GM18519 (cell line): ENCODE data around the gene THSD1.
"Not testable (repeated sequence)": the region's sequence is repeated elsewhere in the genome, so short reads cannot be mapped to it uniquely, and the experiment has no call there.

ENCODE experiments used
- ATAC-seq: cut with Tn5 transposase; IDR thresholded peaks from one replicate; pipeline ENCODE4 v1.9.1; 2021; ENCODE audit warnings: mild to moderate bottlenecking, moderate library complexity; ENCODE audit not compliant: unreplicated experiment, low FRiP score

THSD1 gene

DNA sequence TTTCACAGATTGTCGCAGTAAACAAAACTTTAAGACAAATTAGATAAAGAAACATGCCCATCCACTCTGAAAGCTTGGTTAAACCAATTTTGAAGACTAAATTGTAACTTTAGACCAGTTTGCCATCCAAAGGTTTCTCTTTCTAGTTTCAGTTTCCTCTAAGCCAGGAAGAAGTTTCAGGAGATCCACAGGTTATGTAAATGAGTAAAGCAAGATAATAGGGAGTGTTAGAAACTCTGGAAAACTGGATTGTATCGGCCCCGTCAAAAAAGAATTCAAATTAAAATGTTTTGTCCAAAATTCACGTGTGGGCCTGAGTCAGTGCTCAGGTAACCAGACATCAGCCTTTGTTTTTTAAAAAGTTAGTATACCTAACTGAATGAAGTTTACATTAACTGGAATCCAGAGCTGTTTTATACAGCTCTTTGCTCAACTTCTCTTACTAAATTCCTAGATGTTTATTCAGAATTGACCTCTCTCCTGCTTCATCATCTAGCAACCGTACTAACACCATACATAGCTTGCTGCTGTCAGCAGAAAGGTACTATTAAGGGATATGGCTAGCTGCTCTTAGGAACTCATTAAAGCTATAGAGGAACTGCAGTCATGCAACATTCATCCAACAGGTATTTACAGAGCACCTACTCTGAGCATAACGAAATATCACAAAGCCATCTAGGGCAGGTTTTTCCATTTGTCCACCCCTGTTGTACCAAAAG is 43.6 kb downstream of the THSD1 start:
- not testable (repeated sequence) for ATAC-seq

DNA sequence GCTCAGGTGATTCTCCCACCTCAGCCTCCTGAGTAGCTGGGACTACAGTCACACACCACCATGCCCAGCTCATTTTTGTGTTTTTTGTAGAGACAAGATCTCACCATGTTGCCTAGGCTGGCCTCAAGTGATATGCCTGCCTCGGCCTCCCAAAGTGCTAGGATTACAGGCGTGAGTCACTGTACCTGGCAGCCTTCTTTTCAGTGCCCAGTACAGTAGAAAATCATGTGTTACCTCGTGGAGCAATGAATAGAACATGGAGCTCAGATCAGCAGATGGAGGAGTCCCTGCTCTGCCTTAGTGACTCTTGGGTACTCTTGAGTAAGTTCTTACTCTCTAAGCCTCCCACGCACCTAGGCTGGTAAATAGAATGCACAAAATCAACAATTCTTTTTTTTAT is 44.7 kb downstream of the THSD1 start:
- no peak for ATAC-seq

DNA sequence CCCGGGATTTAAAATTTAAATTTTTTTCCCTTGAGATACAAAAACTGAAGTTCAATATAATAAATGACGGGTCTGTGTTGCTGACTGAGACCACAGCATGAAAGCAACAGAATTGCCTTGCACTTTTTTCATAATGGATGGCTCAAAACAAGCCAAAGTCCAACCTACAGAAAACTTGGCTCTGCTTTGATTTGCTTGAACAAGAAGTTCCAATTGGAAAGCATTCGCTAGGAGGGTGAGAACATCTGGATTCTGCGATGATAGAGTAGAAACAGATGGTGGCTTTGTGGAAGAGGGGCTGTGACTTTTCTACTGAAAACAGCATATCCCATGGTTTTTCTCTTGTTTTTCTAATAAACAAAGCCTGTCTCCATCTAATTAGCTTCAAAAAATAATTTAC is 46.4 kb downstream of the THSD1 start:
- no peak for ATAC-seq

DNA sequence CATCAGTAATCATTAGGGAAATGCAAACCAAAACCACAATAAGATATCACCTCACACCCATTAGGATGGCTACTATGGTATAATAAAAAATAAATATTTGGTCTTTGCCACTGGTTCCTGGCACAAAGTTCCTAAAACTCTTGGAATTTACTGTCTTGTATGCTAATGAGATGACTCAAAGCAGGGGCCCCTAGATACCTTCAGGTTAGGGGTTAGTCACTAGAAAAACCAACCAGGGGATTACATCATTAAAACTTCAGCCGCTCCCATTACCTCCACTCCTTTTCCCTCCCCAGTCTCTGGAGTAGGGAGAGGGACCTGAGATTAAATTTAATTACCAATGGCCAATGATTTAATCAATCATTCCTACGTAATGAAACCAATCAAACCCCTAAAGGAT is 49.6 kb downstream of the THSD1 start:
- ATAC-seq = no peak

DNA sequence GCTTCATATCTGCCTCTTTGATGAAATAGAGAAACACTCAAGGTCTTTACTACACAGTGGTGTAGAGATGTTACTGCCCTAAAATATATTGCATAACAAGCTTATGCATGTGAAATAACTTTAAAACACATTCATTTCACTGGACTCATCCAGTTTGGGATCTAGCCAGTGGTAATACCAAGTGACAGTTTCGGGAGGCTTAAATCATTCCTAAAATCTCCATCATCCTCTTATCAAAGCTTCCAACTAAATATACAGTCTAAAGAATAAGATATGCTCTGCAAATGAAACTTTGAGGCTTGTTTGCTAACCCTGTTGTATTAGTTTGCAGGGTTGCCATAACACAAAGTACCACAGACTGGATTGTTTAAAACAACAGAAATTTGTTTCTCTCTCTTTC is 52.8 kb downstream of the THSD1 start:
- ATAC-seq = no peak

DNA sequence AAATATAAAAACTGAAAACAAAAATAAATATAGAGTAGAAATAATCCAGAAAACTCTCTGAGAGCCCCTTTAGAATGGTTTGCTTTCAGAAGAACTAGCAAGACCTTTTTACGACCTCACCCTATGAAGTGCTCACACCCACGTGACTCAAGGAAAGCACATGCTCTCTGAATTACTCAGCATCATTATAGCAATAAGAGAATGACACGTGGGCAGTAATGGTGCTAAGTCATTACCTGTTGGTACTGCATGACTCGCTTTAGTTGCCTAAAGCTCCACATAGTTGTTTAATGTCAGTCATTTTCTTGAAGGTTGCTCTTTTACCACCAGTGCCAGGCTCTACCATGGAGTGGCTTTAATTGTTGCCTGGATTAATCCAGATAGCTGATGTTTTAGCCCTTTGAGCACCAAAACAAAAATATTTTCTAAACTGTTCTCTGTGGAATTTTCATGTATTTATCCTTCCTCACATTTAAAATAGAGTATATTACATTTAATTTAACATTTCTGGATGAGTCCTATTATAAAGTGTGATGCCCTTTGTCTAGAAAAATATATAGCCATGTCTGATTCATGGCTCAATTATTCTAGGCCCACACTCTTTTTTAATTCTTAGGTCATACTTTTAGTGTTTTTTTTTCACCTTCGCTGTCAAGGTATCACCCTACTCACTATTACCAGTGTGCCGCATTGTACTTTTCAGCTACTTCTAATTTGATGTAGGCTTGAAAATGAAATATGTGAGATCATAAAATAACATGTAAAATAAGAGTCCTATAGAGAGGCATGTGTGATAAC is 56.8 kb downstream of the THSD1 start:
- no peak for ATAC-seq

DNA sequence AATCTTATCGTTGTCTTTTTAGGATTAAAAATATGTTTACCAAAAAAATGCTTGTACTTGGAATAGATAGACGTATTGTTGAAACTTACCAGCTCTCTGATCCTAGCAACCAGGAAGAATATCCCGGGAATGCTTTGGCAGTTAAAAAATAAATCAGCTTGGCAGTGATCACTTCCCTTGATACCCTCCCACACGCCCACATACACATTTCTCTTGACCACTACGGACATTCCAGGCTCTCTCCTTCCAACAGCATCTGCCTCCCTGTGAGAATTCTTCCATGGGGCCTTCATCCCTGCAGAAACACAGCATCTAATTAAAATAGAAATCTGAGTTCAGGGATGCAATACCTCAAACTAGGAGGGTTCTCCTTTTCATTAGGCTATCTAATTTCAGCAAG is 57.9 kb downstream of the THSD1 start:
- no peak for ATAC-seq

DNA sequence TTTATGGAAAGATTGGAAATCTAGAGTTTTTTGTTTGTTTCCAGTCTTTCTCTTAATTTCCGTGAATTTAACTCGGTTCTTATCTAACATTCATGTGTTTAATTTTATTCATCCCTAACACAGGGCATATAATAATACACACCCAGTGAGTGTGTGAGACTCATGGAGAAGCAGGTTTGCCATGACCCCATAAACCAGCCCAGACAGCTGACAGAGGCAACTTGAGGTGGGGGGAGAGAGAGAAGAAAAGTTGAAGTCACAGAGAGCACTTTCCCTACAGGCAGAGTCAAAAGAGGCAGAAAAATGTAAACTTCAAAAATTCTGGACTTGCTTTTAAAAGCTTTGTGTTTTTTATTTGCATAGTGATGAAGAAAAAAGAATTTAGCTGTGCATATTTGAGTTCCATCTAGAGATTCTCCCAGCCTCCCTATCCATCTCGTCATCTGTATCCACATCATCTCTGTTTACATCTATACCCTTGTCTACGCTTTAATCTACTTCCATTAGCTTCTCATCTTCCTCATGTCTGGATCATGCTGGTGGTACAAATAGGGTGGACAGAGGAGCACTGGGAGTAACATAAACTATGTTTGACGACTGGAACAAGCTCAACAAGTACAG is 60.2 kb downstream of the THSD1 start:
- ATAC-seq = no peak

DNA sequence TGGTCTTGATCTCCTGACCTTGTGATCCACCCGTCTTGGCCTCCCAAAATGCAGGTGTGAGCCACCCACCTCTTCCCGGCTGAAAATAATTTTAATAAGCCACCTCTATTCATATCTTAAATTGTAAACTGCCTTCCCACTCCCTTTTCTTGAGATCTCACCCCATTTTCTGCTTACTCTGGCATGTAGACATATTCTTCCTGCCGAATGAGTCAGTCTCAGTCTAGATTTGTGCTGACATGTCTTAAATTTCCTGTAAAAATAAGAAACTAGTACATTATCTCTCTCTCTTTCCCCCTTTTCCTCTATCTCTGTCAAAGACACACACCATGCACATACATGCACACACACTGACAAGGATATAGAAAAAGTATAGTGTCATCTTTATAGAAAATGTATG is 60.9 kb downstream of the THSD1 start:
- no peak for ATAC-seq

DNA sequence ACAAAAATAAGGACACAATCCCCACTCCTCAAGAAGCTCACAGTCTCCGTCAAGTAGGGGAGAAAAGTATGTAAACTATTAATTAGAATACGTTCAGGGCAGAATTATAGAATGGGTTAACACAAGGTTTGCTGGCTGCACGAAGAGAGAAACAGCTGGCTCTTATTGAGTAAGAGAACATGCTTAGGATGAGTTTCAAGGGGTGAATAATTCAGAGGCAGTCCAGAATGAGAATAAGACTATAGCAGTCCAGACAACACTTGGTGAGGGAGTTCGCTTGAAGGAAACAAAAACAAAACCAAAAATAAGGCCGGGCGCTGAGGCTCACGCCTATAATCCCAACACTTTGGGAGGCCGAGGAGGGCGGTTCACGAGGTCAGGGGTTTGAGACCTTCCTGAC is 61.9 kb downstream of the THSD1 start:
- ATAC-seq = no peak

DNA sequence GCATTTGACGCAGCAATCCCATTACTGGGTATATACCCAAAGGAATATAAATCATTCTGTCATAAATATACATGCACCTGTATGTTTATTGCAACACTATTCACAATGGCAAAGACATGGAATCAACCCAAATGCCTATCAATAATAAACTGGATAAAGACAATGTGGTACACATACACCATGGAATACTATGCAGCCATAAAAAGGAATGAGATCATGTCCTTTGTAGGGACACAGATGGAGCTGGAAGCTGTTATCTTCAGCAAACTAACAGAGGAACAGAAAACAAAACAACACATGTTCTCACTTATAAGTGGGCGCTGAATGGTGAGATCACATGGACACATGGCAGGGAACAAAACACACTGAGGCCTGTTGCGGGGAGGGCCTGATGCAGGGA is 63.8 kb downstream of the THSD1 start:
- not testable (repeated sequence) for ATAC-seq

DNA sequence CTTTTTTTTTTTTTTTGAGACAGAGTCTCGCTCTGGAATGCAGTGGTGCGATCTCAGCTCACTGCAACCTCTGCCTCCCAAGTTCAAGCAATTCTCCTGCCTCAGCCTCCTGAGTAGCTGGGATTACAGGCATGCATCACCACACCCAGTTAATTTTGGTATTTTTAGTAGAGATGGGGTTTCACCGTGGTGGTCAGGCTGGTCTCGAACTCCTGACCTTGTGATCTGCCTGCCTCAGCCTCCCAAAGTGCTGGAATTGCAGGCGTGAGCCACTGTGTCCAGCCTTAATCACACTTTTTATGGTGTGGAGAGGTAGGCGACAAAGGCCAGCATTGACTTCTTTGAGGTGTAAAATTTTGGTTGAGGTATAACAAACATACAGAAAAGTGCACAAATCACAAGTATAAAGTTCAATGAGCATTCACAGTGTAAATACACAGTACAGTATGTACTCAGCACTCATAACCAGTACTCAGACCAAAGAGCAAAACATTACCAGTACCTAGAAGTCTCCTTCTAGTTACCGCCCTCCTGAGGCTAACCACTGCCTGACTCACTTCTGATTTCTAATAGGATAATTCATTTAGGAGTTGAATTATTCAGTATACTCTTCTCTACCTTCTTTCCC is 68.0 kb downstream of the THSD1 start:
- not testable (repeated sequence) for ATAC-seq

DNA sequence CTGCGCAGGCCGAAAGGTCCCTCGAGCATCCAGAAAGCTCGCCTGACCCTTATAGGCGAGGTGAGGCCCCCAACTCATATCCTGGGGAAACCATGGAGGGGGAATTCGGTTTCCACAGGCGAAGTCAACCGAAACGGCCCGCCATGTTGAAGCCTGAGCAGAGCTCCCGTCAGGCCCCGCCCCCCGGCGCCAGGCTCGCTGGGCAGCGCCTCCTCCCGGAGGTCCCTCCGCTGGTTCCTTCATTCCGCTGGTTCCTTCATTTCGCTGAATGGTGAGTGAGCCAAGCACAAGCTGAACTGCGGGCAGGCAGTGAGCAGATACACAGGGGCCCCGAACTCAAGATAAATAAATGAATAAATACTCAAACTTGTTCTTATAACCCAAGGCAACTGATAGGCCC is 71.9 kb downstream of the THSD1 start:
- ATAC-seq = not testable (repeated sequence)

DNA sequence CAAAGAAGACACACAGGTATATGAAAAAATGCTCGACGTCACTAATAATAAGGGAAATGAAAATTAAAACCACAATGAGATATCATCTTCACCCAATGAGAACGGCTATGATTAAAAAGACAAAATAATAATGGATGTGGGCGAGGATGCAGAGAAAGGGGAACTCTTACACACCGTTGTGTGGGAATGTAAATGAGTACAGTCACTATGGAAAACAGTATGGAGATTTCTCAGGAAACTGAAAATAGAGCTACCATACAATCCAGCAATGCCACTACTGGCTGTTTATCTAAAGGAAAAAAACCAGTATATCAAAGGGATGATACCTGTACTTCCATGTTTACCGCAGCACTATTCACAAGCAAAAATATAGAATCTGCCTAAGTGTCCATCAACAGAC is 74.1 kb downstream of the THSD1 start:
- not testable (repeated sequence) for ATAC-seq
